ENCODE data around the gene CCL13.
A peak's percentile ranks its signal among the peaks of the same experiment; 100 is the strongest.

Gene CCL13

GRCh38 chr17:34364751-34365150 lies 8.5 kb downstream of the CCL13 start:
- no peak for DNase-seq

GRCh38 chr17:34365340-34365739 lies 9.1 kb downstream of the CCL13 start:
- DNase-seq, result peak; percentile 26

- no peak for DNase-seq
Observed at GRCh38 chr17:34366010-34366409, 9.7 kb downstream of the CCL13 start.

- no peak for DNase-seq
Observed at GRCh38 chr17:34366529-34367107, 10.3 kb downstream of the CCL13 start.

GRCh38 chr17:34367486-34368195 lies 11.4 kb downstream of the CCL13 start:
- no peak for DNase-seq

GRCh38 chr17:34368196-34368945 lies 12.1 kb downstream of the CCL13 start:
- DNase-seq, result no peak

- no peak for DNase-seq
Observed at GRCh38 chr17:34368946-34369500, 12.7 kb downstream of the CCL13 start.

- no peak for DNase-seq
Observed at GRCh38 chr17:34369571-34369970, 13.3 kb downstream of the CCL13 start.

- no peak for DNase-seq
Observed at GRCh38 chr17:34370376-34370996, 14.2 kb downstream of the CCL13 start.

GRCh38 chr17:34370997-34371395 lies 14.7 kb downstream of the CCL13 start:
- DNase-seq, result no peak

- no peak for DNase-seq
Observed at GRCh38 chr17:34371405-34372100, 15.3 kb downstream of the CCL13 start.

GRCh38 chr17:34374457-34374856 lies 18.2 kb downstream of the CCL13 start:
- no peak for DNase-seq

GRCh38 chr17:34375426-34375997 lies 19.2 kb downstream of the CCL13 start:
- no peak for DNase-seq

- no peak for DNase-seq
Observed at GRCh38 chr17:34377078-34377823, 21.0 kb downstream of the CCL13 start.

GRCh38 chr17:34378664-34379101 lies 22.4 kb downstream of the CCL13 start:
- peak; percentile 71 for DNase-seq

- DNase-seq, result no peak
Observed at GRCh38 chr17:34379868-34380267, 23.6 kb downstream of the CCL13 start.

- no peak for DNase-seq
Observed at GRCh38 chr17:34382621-34383124, 26.4 kb downstream of the CCL13 start.

GRCh38 chr17:34383216-34383615 lies 26.9 kb downstream of the CCL13 start:
- no peak for DNase-seq

- DNase-seq, result no peak
Observed at GRCh38 chr17:34384271-34384670, 28.0 kb downstream of the CCL13 start.

- no peak for DNase-seq
Observed at GRCh38 chr17:34384822-34385605, 28.7 kb downstream of the CCL13 start.

- DNase-seq, result no peak
Observed at GRCh38 chr17:34386343-34386696, 30.0 kb downstream of the CCL13 start.
